Ascending aorta (tissue), 2 donors: Measurements from ENCODE around the gene BAG2. TPM values are rescaled to one million over a fixed set of nuclear protein-coding genes. Genes with fewer than 3 reads are reported as not detected.

Experiments
- DNase-seq, 2 donors: peaks; one replicate each; pipeline ENCODE4 v3.0.0-alpha.2; 2019; ENCODE audit warnings: low spot score in 2 of 2
- H3K27ac ChIP-seq, 2 donors: fragments of 200-600 bp; sonication (generic); one replicate each; pipeline ENCODE4 v1.5.1; 2016 to 2017; ENCODE audit warnings: mild to moderate bottlenecking in 1 of 2
- H3K27me3 ChIP-seq: fragments of 200-600 bp; sonication (generic); one replicate; pipeline ENCODE4 v1.5.1; 2017
- H3K36me3 ChIP-seq, 2 donors: fragments of 200-600 bp; sonication (generic); one replicate each; pipeline ENCODE4 v1.5.1; 2016
- H3K4me1 ChIP-seq, 2 donors: fragments of 200-600 bp; sonication (generic); one replicate each; pipeline ENCODE4 v1.5.1; 2016 to 2017; ENCODE audit warnings: mild to moderate bottlenecking in 1 of 2
- H3K4me3 ChIP-seq, 2 donors: fragments of 200-600 bp; sonication (generic); one replicate each; pipeline ENCODE4 v1.5.1; 2016 to 2017; ENCODE audit warnings: mild to moderate bottlenecking in 1 of 2
- H3K9me3 ChIP-seq, 2 donors: fragments of 200-600 bp; sonication (generic); one replicate each; pipeline ENCODE4 v1.5.1; 2016
- intact Hi-C: fragments of 100-400 bp; cut with DNase I; formaldehyde crosslinking; loops from one replicate; pipeline ENCODE4 v1.15.1; 2023
- total RNA-seq: library from RNA; depleted of rRNA; stranded (reverse); fragments of >200 nt; gene quantifications from one replicate; pipeline ENCODE4 v1.1.0, GENCODE V29; 2016
- TF ChIP-seq, protein P1 (sequence below), 3 experiments: fragments of 200-600 bp in 2 of 3; fragments of 450-650 bp in 1 of 3; sonication (generic) in 2 of 3; IDR thresholded peaks; one replicate each; pipeline ENCODE4 v1.5.1; 2016 to 2019; ENCODE audit warnings: antibody characterized with exemption in 3 of 3, mild to moderate bottlenecking in 1 of 3, moderate library complexity in 1 of 3

The BAG2 gene
- total RNA-seq, 1 donor from 2014 or later, result 7.7 TPM

DNA sequence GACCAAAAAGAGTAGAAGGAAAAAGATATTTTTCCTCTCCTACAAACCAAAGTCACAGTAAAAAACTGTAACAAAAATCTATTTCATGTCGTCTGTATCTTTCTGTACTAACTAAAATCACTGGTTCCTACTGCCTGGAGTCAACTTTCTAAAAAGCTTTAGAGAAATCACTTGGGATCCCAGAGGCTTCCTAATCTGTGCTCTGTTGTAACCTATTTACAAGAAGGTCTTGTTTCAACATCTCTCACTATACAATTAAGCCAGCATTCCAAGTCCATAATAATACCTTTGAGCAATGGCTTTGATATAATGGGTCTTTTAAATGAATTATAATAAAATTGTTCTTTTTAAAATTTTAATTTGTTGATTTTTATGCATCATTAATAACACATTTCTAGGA lies 29.6 kb downstream of the BAG2 start:
- intact Hi-C loops, result no loop called here
- TF ChIP-seq, protein P1, sequence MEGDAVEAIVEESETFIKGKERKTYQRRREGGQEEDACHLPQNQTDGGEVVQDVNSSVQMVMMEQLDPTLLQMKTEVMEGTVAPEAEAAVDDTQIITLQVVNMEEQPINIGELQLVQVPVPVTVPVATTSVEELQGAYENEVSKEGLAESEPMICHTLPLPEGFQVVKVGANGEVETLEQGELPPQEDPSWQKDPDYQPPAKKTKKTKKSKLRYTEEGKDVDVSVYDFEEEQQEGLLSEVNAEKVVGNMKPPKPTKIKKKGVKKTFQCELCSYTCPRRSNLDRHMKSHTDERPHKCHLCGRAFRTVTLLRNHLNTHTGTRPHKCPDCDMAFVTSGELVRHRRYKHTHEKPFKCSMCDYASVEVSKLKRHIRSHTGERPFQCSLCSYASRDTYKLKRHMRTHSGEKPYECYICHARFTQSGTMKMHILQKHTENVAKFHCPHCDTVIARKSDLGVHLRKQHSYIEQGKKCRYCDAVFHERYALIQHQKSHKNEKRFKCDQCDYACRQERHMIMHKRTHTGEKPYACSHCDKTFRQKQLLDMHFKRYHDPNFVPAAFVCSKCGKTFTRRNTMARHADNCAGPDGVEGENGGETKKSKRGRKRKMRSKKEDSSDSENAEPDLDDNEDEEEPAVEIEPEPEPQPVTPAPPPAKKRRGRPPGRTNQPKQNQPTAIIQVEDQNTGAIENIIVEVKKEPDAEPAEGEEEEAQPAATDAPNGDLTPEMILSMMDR (IDR thresholded peaks at IDR 0.05), result no peak
- H3K27ac ChIP-seq, result no peak overlapping the region
- peaks cover 0 to 5% of the 10 kb centered on the region in 2 donors for H3K36me3 ChIP-seq
- H3K4me3 ChIP-seq, result no peak overlapping the region
- H3K9me3 ChIP-seq, result no peaks in the 10 kb centered on the region
- no peaks in the 10 kb centered on the region for H3K4me1 ChIP-seq
- no peak for DNase-seq
- no peaks in the 10 kb centered on the region for H3K27me3 ChIP-seq

DNA sequence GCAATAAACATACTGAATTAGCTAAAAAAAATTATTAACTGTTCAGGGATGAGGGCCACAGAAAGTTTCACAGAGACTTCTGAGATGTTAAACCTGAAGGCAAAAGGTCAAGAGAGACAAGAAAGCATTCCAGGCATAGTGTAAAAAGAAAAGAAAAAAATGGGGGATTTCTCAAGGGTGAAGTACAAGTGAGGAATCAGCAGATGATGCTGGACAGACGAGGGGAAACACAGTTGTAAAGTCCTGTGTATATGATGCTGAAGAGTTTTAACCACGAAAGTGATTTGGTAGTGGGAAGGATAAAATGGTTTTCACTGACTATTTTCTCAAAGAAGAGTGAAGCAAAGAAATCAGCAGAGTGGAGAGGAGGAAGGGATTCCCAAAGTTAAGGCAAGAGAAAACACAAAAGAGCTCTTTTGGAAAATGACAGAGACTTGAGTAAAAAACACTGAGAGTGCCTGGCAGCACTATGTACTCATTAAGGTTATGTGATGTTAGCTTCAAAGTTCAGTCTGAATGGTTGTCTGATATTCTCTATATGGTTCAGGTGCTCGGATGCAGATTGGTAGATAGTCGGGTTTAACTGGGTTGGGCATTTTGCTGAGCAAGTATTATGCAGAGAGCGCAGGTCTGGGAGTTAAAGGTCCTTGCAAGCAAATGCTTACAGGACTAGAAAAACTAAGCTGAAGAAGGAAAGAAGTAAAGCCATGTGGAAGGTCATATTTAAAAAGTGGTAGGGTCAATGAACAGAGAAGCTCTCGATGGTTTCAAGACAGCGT lies 33.6 kb downstream of the BAG2 start:
- H3K36me3 ChIP-seq, result no peaks in the 10 kb centered on the region
- peaks cover 0 to 4% of the 10 kb centered on the region in 2 donors for H3K4me1 ChIP-seq
- TF ChIP-seq, protein P1 (IDR thresholded peaks at IDR 0.05), result no peak
- no peaks in the 10 kb centered on the region for H3K9me3 ChIP-seq
- no peak overlapping the region for H3K4me3 ChIP-seq
- no peak for DNase-seq
- H3K27ac ChIP-seq, result no peak overlapping the region
- no peaks in the 10 kb centered on the region for H3K27me3 ChIP-seq
- intact Hi-C loops, result no loop called here

DNA sequence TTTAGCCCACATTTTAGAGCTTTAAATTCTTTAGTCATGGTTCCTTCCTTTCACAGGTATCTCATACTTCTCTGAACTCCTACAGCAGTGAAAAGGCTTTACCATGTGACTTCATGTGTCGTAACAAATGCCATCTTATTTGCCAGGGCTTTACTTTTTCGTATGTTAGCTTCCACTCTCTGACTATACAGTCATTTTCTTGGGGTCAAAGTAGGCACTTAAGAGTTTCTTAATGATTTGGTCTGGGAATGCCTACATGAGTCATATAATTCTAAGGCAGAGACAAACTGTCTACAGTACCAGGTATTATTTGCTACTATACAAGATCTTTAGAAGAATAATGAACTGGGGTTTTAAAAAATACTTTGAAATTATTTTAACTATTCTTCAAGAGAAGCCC lies 35.0 kb downstream of the BAG2 start:
- TF ChIP-seq, protein P1 (IDR thresholded peaks at IDR 0.05), result no peak
- DNase-seq, result no peak
- Histone ChIP-seq H3K36me3 (no peaks in the 10 kb centered on the region), H3K9me3 (no peaks in the 10 kb centered on the region), H3K27me3 (no peaks in the 10 kb centered on the region), H3K4me3 (no peak overlapping the region), H3K4me1 (peaks cover 0 to 4% of the 10 kb centered on the region in 2 donors), H3K27ac (no peak overlapping the region)
- intact Hi-C loops, result no loop called here

DNA sequence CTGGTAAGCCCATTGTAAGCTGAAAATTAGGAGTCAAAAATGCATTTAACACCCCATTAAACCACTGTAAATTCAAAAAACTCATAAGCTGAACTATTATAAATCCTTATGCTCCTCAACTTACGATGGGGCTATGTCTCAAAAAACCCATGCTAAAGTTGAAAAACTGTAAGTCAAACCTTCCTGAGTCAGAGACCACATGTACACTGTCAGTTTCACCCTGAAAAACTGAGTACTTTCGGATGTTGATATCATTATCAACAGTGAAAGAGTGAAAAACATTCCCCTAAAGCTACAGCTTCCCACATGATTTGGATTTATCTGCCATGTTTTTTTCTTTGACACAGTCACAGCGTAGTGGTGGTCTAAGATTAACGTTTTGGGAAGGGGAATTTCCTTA lies 35.7 kb downstream of the BAG2 start:
- Histone ChIP-seq H3K27me3 (no peaks in the 10 kb centered on the region), H3K36me3 (no peaks in the 10 kb centered on the region), H3K9me3 (no peaks in the 10 kb centered on the region), H3K4me1 (peaks cover 0 to 4% of the 10 kb centered on the region in 2 donors), H3K4me3 (no peak overlapping the region), H3K27ac (no peak overlapping the region)
- intact Hi-C loops, result no loop called here
- TF ChIP-seq, protein P1 (IDR thresholded peaks at IDR 0.05), result no peak
- no peak for DNase-seq

DNA sequence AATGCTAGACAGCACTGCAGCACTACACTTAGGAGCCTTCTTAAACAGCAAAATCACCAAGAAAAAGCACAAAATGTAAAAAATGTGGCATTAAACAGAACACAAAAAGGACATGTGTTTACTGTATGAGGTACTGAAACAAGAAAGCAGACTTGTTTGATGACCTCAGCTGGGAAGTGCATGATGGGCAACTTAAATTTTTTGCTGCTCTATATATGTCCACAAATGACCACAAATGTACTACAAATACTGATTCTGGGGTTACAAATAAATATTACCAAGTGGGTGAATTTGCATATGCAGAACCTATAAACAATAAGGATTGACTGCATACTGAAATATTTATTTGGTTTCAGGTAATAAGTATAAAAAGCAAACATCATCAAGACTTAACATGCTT lies 36.9 kb downstream of the BAG2 start:
- Histone ChIP-seq H3K27me3 (no peaks in the 10 kb centered on the region), H3K27ac (no peak overlapping the region), H3K4me1 (peaks cover 0 to 4% of the 10 kb centered on the region in 2 donors), H3K4me3 (no peak overlapping the region), H3K36me3 (no peaks in the 10 kb centered on the region), H3K9me3 (no peaks in the 10 kb centered on the region)
- TF ChIP-seq, protein P1 (IDR thresholded peaks at IDR 0.05), result no peak
- intact Hi-C loops, result no loop called here
- DNase-seq, result no peak
